Measurements from ENCODE around the gene ABCC8.

ABCC8 gene

GRCh38 chr11:17476317-17477083 lies at the start of gene ABCC8:
Gene ABCC8 (minus strand): TSS chr11:17476845. CDS start chr11:17476776, 69 bp downstream.
- no peak for DNase-seq

GRCh38 chr11:17526326-17526725 lies 49.7 kb upstream of the ABCC8 start:
- no peak for DNase-seq

GRCh38 chr11:17525570-17525969 lies 48.9 kb upstream of the ABCC8 start:
- DNase-seq: no peak

GRCh38 chr11:17524221-17524620 lies 47.6 kb upstream of the ABCC8 start:
- DNase-seq: no peak

- no peak for DNase-seq
Measured at GRCh38 chr11:17522655-17523054, 46.0 kb upstream of the ABCC8 start.

- no peak for DNase-seq
Measured at GRCh38 chr11:17521106-17521900, 44.7 kb upstream of the ABCC8 start.

GRCh38 chr11:17519061-17519885 lies 42.6 kb upstream of the ABCC8 start:
- no peak for DNase-seq

GRCh38 chr11:17518366-17518765 lies 41.7 kb upstream of the ABCC8 start:
- no peak for DNase-seq

GRCh38 chr11:17517186-17517585 lies 40.5 kb upstream of the ABCC8 start:
- no peak for DNase-seq

- DNase-seq: no peak
Measured at GRCh38 chr11:17516551-17517150, 40.0 kb upstream of the ABCC8 start.

- DNase-seq: no peak
Measured at GRCh38 chr11:17515443-17516176, 39.0 kb upstream of the ABCC8 start.

- DNase-seq: no peak
Measured at GRCh38 chr11:17514476-17514875, 37.8 kb upstream of the ABCC8 start.

GRCh38 chr11:17513853-17514252 lies 37.2 kb upstream of the ABCC8 start:
- DNase-seq: no peak

GRCh38 chr11:17512101-17512500 lies 35.5 kb upstream of the ABCC8 start:
- DNase-seq: no peak

- DNase-seq: no peak
Measured at GRCh38 chr11:17511571-17511970, 34.9 kb upstream of the ABCC8 start.

- no peak for DNase-seq
Measured at GRCh38 chr11:17510507-17511206, 34.0 kb upstream of the ABCC8 start.

- DNase-seq: no peak
Measured at GRCh38 chr11:17508791-17509190, 32.1 kb upstream of the ABCC8 start.

GRCh38 chr11:17508306-17508705 lies 31.7 kb upstream of the ABCC8 start:
- DNase-seq: no peak

- DNase-seq: no peak
Measured at GRCh38 chr11:17507773-17508172, 31.1 kb upstream of the ABCC8 start.

- DNase-seq: no peak
Measured at GRCh38 chr11:17506942-17507341, 30.3 kb upstream of the ABCC8 start.

GRCh38 chr11:17506314-17506713 lies 29.7 kb upstream of the ABCC8 start:
- DNase-seq: no peak

- DNase-seq: no peak
Measured at GRCh38 chr11:17505146-17505545, 28.5 kb upstream of the ABCC8 start.

Measured in NCI-H2029 treated with DMSO at 0.1 percent for 48 hours (cell line).